Measurements from ENCODE around the gene APBB3.

Gene APBB3

GRCh38 chr5:140574165-140574564 lies 9.8 kb upstream of the APBB3 start:
- no peak for DNase-seq (ENCODE audit: low spot score)

- no peak for DNase-seq (ENCODE audit: low spot score)
Observed at GRCh38 chr5:140573683-140574082, 9.3 kb upstream of the APBB3 start.

GRCh38 chr5:140571105-140571504 lies 6.7 kb upstream of the APBB3 start:
- DNase-seq (ENCODE audit: low spot score) = no peak

GRCh38 chr5:140570488-140570887 lies 6.1 kb upstream of the APBB3 start:
- DNase-seq (ENCODE audit: low spot score) = no peak

- no peak for DNase-seq (ENCODE audit: low spot score)
Observed at GRCh38 chr5:140570058-140570457, 5.7 kb upstream of the APBB3 start.

- no peak for DNase-seq (ENCODE audit: low spot score)
Observed at GRCh38 chr5:140569197-140569596, 4.8 kb upstream of the APBB3 start.

- no peak for DNase-seq (ENCODE audit: low spot score)
Observed at GRCh38 chr5:140568443-140569063, 4.2 kb upstream of the APBB3 start.

- DNase-seq (ENCODE audit: low spot score) = no peak
Observed at GRCh38 chr5:140567871-140568270, 3.5 kb upstream of the APBB3 start.

- no peak for DNase-seq (ENCODE audit: low spot score)
Observed at GRCh38 chr5:140567136-140567818, 2.9 kb upstream of the APBB3 start.

- DNase-seq (ENCODE audit: low spot score) = no peak
Observed at GRCh38 chr5:140566665-140567064, 2.3 kb upstream of the APBB3 start.

GRCh38 chr5:140565780-140566095 lies 1.3 kb upstream of the APBB3 start:
- DNase-seq (ENCODE audit: low spot score) = no peak

GRCh38 chr5:140565024-140565779 lies 804 bp upstream of the APBB3 start:
- no peak for DNase-seq (ENCODE audit: low spot score)

- DNase-seq (ENCODE audit: low spot score) = no peak
Observed at GRCh38 chr5:140563596-140563995, 802 bp downstream of the APBB3 start.

GRCh38 chr5:140561753-140562523 lies 2.5 kb downstream of the APBB3 start:
- DNase-seq (ENCODE audit: low spot score) = no peak

- no peak for DNase-seq (ENCODE audit: low spot score)
Observed at GRCh38 chr5:140560227-140560626, 4.2 kb downstream of the APBB3 start.

- DNase-seq (ENCODE audit: low spot score) = no peak
Observed at GRCh38 chr5:140558542-140558941, 5.9 kb downstream of the APBB3 start.

- DNase-seq (ENCODE audit: low spot score) = no peak
Observed at GRCh38 chr5:140557965-140558364, 6.4 kb downstream of the APBB3 start.

GRCh38 chr5:140557136-140557805 lies 7.1 kb downstream of the APBB3 start, which contains the start of gene SRA1:
Gene SRA1 (minus strand): TSS chr5:140557473. CDS start chr5:140557452, 21 bp downstream.
- peak; percentile 90 for DNase-seq (ENCODE audit: low spot score)

- DNase-seq (ENCODE audit: low spot score) = no peak
Observed at GRCh38 chr5:140556438-140556837, 8.0 kb downstream of the APBB3 start.

- no peak for DNase-seq (ENCODE audit: low spot score)
Observed at GRCh38 chr5:140555747-140556312, 8.6 kb downstream of the APBB3 start.

GRCh38 chr5:140554454-140554853 lies 9.9 kb downstream of the APBB3 start:
- no peak for DNase-seq (ENCODE audit: low spot score)

GRCh38 chr5:140553657-140554056 lies 10.7 kb downstream of the APBB3 start:
- peak; percentile 49 for DNase-seq (ENCODE audit: low spot score)
